Subcutaneous abdominal adipose tissue (tissue), 5 donors: ENCODE measurements around the gene FGB.
A peak's percentile ranks its signal among the peaks of the same experiment; 100 is the strongest.

Experiments used
- H3K27ac ChIP-seq: one replicate; pipeline ENCODE4 v1.7.0; 2013; ENCODE audit warnings: low read depth, mild to moderate bottlenecking, inconsistent platforms, low read length, moderate library complexity
- H3K27me3 ChIP-seq, 5 donors: one replicate each; pipeline ENCODE4 v1.7.0; 2013; ENCODE audit warnings: low read length in 5 of 5, inconsistent platforms in 1 of 5; ENCODE audit not compliant: control insufficient read depth in 5 of 5, insufficient read depth in 4 of 5
- H3K36me3 ChIP-seq, 5 donors: one replicate each; pipeline ENCODE4 v1.7.0; 2013; ENCODE audit warnings: low read length in 5 of 5; ENCODE audit not compliant: control insufficient read depth in 5 of 5, insufficient read depth in 5 of 5
- H3K4me1 ChIP-seq, 5 donors: one replicate each; pipeline ENCODE4 v1.7.0; 2013; ENCODE audit warnings: low read length in 5 of 5, mild to moderate bottlenecking in 3 of 5, moderate library complexity in 1 of 5; ENCODE audit not compliant: control insufficient read depth in 5 of 5, insufficient read depth in 5 of 5
- H3K4me3 ChIP-seq, 5 donors: one replicate each; pipeline ENCODE4 v1.7.0; 2013; ENCODE audit warnings: low read length in 5 of 5, low read depth in 1 of 5
- H3K9ac ChIP-seq, 5 donors: one replicate each; pipeline ENCODE4 v1.7.0; 2013; ENCODE audit warnings: low read length in 5 of 5, mild to moderate bottlenecking in 4 of 5, moderate library complexity in 3 of 5
- H3K9me3 ChIP-seq, 5 donors: one replicate each; pipeline ENCODE4 v1.7.0; 2013; ENCODE audit warnings: low read length in 5 of 5; ENCODE audit not compliant: control insufficient read depth in 5 of 5
- donor health status: healthy.
- donor health status: healthy.
- donor health status: healthy.
- donor health status: healthy.
- donor health status: healthy.

Gene FGB

DNA sequence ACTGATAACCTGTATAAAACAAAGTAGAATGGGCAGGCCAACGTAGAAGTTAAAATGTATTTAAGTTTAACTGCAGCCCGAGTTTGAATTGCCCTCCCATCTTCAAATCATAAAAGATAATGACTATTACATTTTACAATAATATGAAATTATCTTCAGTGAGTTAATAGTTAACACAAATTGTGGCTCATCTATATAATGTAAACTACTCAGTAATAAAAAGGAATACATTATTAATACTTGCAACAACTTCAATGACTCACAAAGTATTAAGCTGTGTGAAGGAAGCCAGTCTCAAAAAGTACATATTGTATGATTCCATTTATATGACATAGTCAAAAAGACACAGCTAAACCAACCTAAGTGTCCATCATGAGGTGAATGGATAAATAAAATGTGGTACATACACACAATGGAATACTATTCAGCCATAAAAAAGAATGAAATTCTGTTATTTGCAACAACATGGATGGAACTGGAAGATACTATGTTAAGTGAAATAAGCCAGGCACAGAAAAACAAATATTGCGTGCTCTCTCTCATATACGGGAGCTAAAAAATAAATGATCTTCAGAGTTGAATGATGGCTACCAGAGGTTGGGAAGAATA lies 20.4 kb upstream of the FGB start:
- no peaks in the 10 kb centered on the region for H3K4me1 ChIP-seq
- no peak overlapping the region for H3K27ac ChIP-seq
- H3K27me3 ChIP-seq = no peaks in the 10 kb centered on the region
- peaks cover 84 to 94% (median 92%) of the 10 kb centered on the region in 5 donors for H3K36me3 ChIP-seq
- no peak overlapping the region for H3K9ac ChIP-seq
- H3K4me3 ChIP-seq = no peak overlapping the region
- H3K9me3 ChIP-seq = no peaks in the 10 kb centered on the region

- Histone ChIP-seq H3K4me3 (no peak overlapping the region), H3K36me3 (peaks cover 53 to 65% (median 64%) of the 10 kb centered on the region in 5 donors), H3K9ac (no peak overlapping the region), H3K27me3 (no peaks in the 10 kb centered on the region), H3K27ac (no peak overlapping the region), H3K4me1 (peaks cover 0 to 20% (median 17%) of the 10 kb centered on the region in 5 donors), H3K9me3 (no peaks in the 10 kb centered on the region)
Measured at GRCh38 chr4:154545689-154546088, 17.1 kb upstream of the FGB start.

- Histone ChIP-seq H3K9me3 (no peaks in the 10 kb centered on the region), H3K9ac (peak within 1 kb of the TSS; percentile 85 to 97 (median 95)), H3K4me1 (peaks cover 0 to 25% (median 20%) of the 10 kb centered on the region in 5 donors), H3K4me3 (peak within 1 kb of the TSS; percentile 86 to 99 (median 94)), H3K36me3 (peaks cover 15 to 28% (median 23%) of the 10 kb centered on the region in 5 donors), H3K27me3 (no peaks in the 10 kb centered on the region), H3K27ac (peak within 1 kb of the TSS; percentile 86)
Measured at GRCh38 chr4:154549894-154550790, 12.7 kb upstream of the FGB start, which contains the start of gene PLRG1. Gene PLRG1 (minus strand): TSS chr4:154550400. CDS start chr4:154550308, 92 bp downstream.

DNA sequence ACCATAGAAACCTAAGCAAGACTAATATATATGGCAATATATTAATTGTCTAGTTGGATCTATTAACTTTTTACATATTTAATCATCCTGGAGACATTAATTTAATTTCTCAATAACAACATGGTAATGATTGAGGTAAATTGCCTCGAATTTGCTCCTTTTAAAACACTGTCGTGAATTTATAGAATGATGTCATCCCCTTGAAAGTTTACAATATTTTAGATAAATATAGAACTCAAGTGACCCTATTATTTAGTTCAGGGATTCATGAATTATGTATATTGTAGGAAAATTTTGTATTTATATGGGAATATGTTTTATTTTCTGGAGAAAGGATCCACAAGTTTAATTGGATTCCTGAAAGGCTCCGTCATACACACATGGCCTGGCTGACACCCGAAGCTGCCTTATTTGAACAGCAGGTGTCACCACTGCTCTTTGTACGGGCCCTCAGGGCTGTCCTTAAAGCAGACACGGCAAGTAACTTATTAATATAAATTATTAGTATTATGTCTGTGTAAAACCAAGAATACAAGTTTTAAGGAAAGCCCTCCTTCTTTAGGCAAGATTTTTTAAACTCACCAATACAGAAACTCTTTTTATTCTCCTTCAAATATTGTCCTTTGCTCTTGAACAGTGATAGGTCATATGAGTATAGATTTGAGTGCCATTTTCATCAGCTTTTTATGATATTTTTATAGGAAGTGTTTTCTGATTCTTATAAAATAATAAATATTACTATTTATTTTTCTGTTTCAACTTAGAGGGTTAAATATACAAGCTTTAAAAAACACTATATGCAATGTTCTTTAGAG lies 10.7 kb upstream of the FGB start:
- H3K27ac ChIP-seq = no peak overlapping the region
- H3K4me1 ChIP-seq = peaks cover 0 to 25% (median 20%) of the 10 kb centered on the region in 5 donors
- no peaks in the 10 kb centered on the region for H3K27me3 ChIP-seq
- H3K36me3 ChIP-seq = peaks cover 0 to 8% (median 4%) of the 10 kb centered on the region in 5 donors
- H3K9me3 ChIP-seq = no peaks in the 10 kb centered on the region
- peak overlapping the region in 1 of 5 donors; percentile 46 for H3K9ac ChIP-seq
- no peak overlapping the region for H3K4me3 ChIP-seq

GRCh38 chr4:154559141-154559493 lies 3.7 kb upstream of the FGB start:
- Histone ChIP-seq H3K27me3 (no peaks in the 10 kb centered on the region), H3K4me3 (no peak overlapping the region), H3K9ac (no peak overlapping the region), H3K4me1 (no peaks in the 10 kb centered on the region), H3K9me3 (no peaks in the 10 kb centered on the region), H3K27ac (no peak overlapping the region), H3K36me3 (no peaks in the 10 kb centered on the region)

GRCh38 chr4:154559494-154560418 lies 3.1 kb upstream of the FGB start:
- no peaks in the 10 kb centered on the region for H3K9me3 ChIP-seq
- H3K4me3 ChIP-seq = no peak overlapping the region
- H3K9ac ChIP-seq = no peak overlapping the region
- H3K4me1 ChIP-seq = no peaks in the 10 kb centered on the region
- H3K36me3 ChIP-seq = no peaks in the 10 kb centered on the region
- H3K27ac ChIP-seq = no peak overlapping the region
- H3K27me3 ChIP-seq = no peaks in the 10 kb centered on the region

DNA sequence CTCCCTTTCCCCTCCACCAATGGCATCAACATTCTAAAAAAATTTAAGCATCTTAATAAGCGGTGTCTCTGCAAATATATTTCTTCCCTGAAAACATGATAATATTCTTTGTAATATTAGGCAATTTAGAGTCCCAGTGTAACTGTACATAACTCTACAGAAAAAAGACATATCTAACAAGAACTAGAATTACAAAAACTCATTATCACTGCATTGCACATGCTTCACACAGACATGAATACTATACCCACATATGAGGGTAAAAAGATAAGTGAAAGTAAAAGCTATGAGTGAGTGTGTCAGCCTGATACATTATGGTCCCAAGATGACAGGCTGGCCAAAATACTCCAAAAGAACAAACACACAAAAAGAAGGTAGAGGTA lies 2.4 kb upstream of the FGB start:
- Histone ChIP-seq H3K4me3 (no peak overlapping the region), H3K27ac (no peak overlapping the region)

GRCh38 chr4:154560824-154561231 lies 2.0 kb upstream of the FGB start:
- Histone ChIP-seq H3K36me3 (no peaks in the 10 kb centered on the region), H3K27me3 (no peaks in the 10 kb centered on the region), H3K4me1 (no peaks in the 10 kb centered on the region), H3K9ac (no peak overlapping the region), H3K4me3 (no peak overlapping the region), H3K27ac (no peak overlapping the region), H3K9me3 (no peaks in the 10 kb centered on the region)

More for the DNA sequence above, 2.4 kb upstream of the FGB start:
- H3K36me3 ChIP-seq = no peaks in the 10 kb centered on the region
- H3K9me3 ChIP-seq = no peaks in the 10 kb centered on the region
- H3K4me1 ChIP-seq = no peaks in the 10 kb centered on the region
- H3K9ac ChIP-seq = no peak overlapping the region
- no peaks in the 10 kb centered on the region for H3K27me3 ChIP-seq

DNA sequence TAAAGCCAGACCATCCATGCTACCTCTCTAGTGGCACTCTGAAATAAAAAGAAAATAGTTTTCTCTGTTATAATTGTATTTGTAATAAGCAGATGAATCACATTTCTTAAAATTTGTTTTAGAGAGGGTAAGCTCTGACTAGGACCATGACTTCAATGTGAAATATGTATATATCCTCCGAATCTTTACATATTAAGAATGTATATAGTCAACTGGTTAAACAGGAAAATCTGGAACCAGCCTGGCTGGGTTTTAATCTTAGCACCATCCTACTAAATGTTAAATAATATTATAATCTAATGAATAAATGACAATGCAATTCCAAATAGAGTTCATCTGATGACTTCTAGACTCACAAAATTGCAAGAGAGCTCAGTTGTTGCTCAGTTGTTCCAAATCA lies 1.5 kb downstream of the FGB start:
- Histone ChIP-seq H3K9ac (no peak overlapping the region), H3K27ac (no peak overlapping the region), H3K9me3 (no peaks in the 10 kb centered on the region), H3K36me3 (no peaks in the 10 kb centered on the region), H3K27me3 (no peaks in the 10 kb centered on the region), H3K4me3 (no peak overlapping the region), H3K4me1 (no peaks in the 10 kb centered on the region)
